Stomach (tissue), 9 donors: ENCODE data around the gene CTNND2. TPM values are rescaled to one million over a fixed set of nuclear protein-coding genes. Genes with fewer than 3 reads are reported as not detected.

Source experiments
- DNase-seq, 2 donors: peaks; one replicate each; pipeline versions ENCODE4 v3.0.0 to v3.0.0-alpha.2; 2013 to 2019
- H3K27ac ChIP-seq, 5 donors: fragments of 200-600 bp in 4 of 5; sonication (generic) in 4 of 5; one replicate each; pipeline ENCODE4 v1.5.1; 2013 to 2019; ENCODE audit warnings: mild to moderate bottlenecking in 1 of 5, moderate library complexity in 1 of 5
- H3K27me3 ChIP-seq, 3 donors: fragments of 200-600 bp; sonication (generic); one replicate each; pipeline ENCODE4 v1.5.1; 2017 to 2019; ENCODE audit warnings: mixed run types in 1 of 3
- H3K36me3 ChIP-seq, 4 donors: fragments of 200-600 bp; sonication (generic); 1 replicate in 3 of 4; 2 replicates in 1 of 4; pipeline ENCODE4 v1.5.1; 2016 to 2019
- H3K4me1 ChIP-seq, 4 donors: fragments of 200-600 bp; sonication (generic); one replicate each; pipeline ENCODE4 v1.5.1; 2016 to 2019
- H3K4me3 ChIP-seq, 4 donors: fragments of 200-600 bp; sonication (generic) in 3 of 4; one replicate each; pipeline ENCODE4 v1.5.1; 2016 to 2019; ENCODE audit warnings: mild to moderate bottlenecking in 1 of 4
- H3K9me3 ChIP-seq, 4 donors: fragments of 200-600 bp; sonication (generic); one replicate each; pipeline ENCODE4 v1.5.1; 2016 to 2019
- CTCF ChIP-seq, 7 experiments: fragments of 450-650 bp in 4 of 7; fragments of 200-600 bp in 3 of 7; sonication (generic) in 3 of 7; IDR thresholded peaks; one replicate each; pipeline ENCODE4 v1.5.1; 2016 to 2019; ENCODE audit warnings: antibody characterized with exemption in 7 of 7, control low read depth in 2 of 7, mild to moderate bottlenecking in 1 of 7
- EP300 ChIP-seq: sonication (generic); formaldehyde crosslinking; IDR thresholded peaks from one replicate; pipeline ENCODE4 v1.6.1; 2017; ENCODE audit warnings: antibody characterized with exemption
- POLR2A ChIP-seq, 4 donors: fragments of 450-650 bp; IDR thresholded peaks; one replicate each; pipeline ENCODE4 v1.6.1; 2016; ENCODE audit warnings: antibody characterized with exemption in 4 of 4, control low read depth in 2 of 4, mild to moderate bottlenecking in 1 of 4, moderate library complexity in 1 of 4
- POLR2AphosphoS5 ChIP-seq, 3 donors: sonication (generic); formaldehyde crosslinking; IDR thresholded peaks; one replicate each; pipeline ENCODE4 v1.6.1; 2016; ENCODE audit warnings: antibody characterized with exemption in 3 of 3
- WGBS, 5 donors: extraction: QIAGEN DNeasy Blood & Tissue Kit in 3 of 5; methylation state at CpG; one replicate each; pipeline versions ENCODE4 v1.1.5 to v1.1.7; 2013 to 2018; 5-methylcytosine and 5-hydroxymethylcytosine counted together
- intact Hi-C: fragments of 100-400 bp; cut with DNase I; formaldehyde crosslinking; loops from one replicate; pipeline ENCODE4 v1.15.1; 2023; ENCODE audit warnings: low total_unique reads
- polyA plus RNA-seq, 3 donors: library from polyadenylated mRNA; stranded (reverse); fragments of 200-250 nt; gene quantifications; one replicate each; pipeline ENCODE4 v1.2.3, GENCODE V29; 2013
- total RNA-seq, 5 donors: library from RNA; depleted of rRNA; stranded (reverse); fragments of >200 nt; gene quantifications; one replicate each; pipeline versions ENCODE4 v1.1.0 to v1.2.3, GENCODE V29; 2014 to 2016
- donor health status: healthy with polysubstance abuse.
- donor health status: Bipolar disorder and iron deficiency.
- donor health status: healthy.

Gene CTNND2
- total and polyA plus RNA-seq, 8 donors: 0.29 to 3.4 (median 2.0) TPM; not detected in 2

GRCh38 chr5:11040345-11040744, 863.9 kb downstream of the CTNND2 start:
- WGBS, 5 donors: 73 to 100% (median 92%) methylated on average over 1 of the region's 1 CpG
- Histone ChIP-seq H3K4me3 (no peak overlapping the region), H3K36me3 (no peaks in the 10 kb centered on the region), H3K27me3 (no peaks in the 10 kb centered on the region), H3K4me1 (no peaks in the 10 kb centered on the region), H3K9me3 (no peaks in the 10 kb centered on the region), H3K27ac (no peak overlapping the region)
- no peak for DNase-seq
- intact Hi-C loops: no loop called here
- TF ChIP-seq EP300: no peak

- Histone ChIP-seq H3K36me3 (no peaks in the 10 kb centered on the region), H3K4me3 (no peak overlapping the region), H3K9me3 (no peaks in the 10 kb centered on the region), H3K4me1 (no peaks in the 10 kb centered on the region), H3K27ac (no peak overlapping the region), H3K27me3 (no peaks in the 10 kb centered on the region)
- WGBS, 5 donors: 64 to 78% (median 71%) methylated on average over 3 of the region's 3 CpGs
- no peak for DNase-seq
- TF ChIP-seq POLR2A (IDR thresholded peaks at IDR 0.05) (no peak), EP300 (no peak), CTCF (IDR thresholded peaks at IDR 0.05) (no peak), POLR2AphosphoS5 (IDR thresholded peaks at IDR 0.05) (no peak)
- intact Hi-C loops: no loop called here
These were observed 865.5 kb downstream of the CTNND2 start for GRCh38 chr5:11038772-11039171.

GRCh38 chr5:11037941-11038340, 866.3 kb downstream of the CTNND2 start:
- no peaks in the 10 kb centered on the region for H3K9me3 ChIP-seq
- no peak overlapping the region for H3K4me3 ChIP-seq
- H3K27ac ChIP-seq: no peak overlapping the region
- no peaks in the 10 kb centered on the region for H3K4me1 ChIP-seq
- 82 to 93% (median 90%) methylated on average over 2 of the region's 2 CpGs for WGBS, 5 donors
- no peak for DNase-seq
- H3K36me3 ChIP-seq: no peaks in the 10 kb centered on the region
- intact Hi-C loops: no loop called here
- H3K27me3 ChIP-seq: no peaks in the 10 kb centered on the region
- TF ChIP-seq CTCF (IDR thresholded peaks at IDR 0.05) (no peak), POLR2AphosphoS5 (IDR thresholded peaks at IDR 0.05) (no peak), EP300 (no peak)

- Histone ChIP-seq H3K4me1 (no peaks in the 10 kb centered on the region), H3K27ac (no peak overlapping the region), H3K4me3 (no peak overlapping the region), H3K27me3 (no peaks in the 10 kb centered on the region), H3K9me3 (no peaks in the 10 kb centered on the region), H3K36me3 (no peaks in the 10 kb centered on the region)
- intact Hi-C loops: no loop called here
- DNase-seq: no peak
- TF ChIP-seq POLR2AphosphoS5 (IDR thresholded peaks at IDR 0.05): no peak
- TF ChIP-seq CTCF (IDR thresholded peaks at IDR 0.05): no peak
- TF ChIP-seq EP300: no peak
- no peak for TF ChIP-seq POLR2A (IDR thresholded peaks at IDR 0.05)
- 77 to 86% (median 83%) methylated on average over 6 of the region's 6 CpGs for WGBS, 5 donors
These were observed 867.2 kb downstream of the CTNND2 start for GRCh38 chr5:11037080-11037479.

GRCh38 chr5:11030671-11031070, 873.6 kb downstream of the CTNND2 start:
- Histone ChIP-seq H3K4me3 (no peak overlapping the region), H3K27me3 (no peaks in the 10 kb centered on the region), H3K36me3 (no peaks in the 10 kb centered on the region), H3K4me1 (no peaks in the 10 kb centered on the region), H3K27ac (no peak overlapping the region), H3K9me3 (peaks cover 0 to 20% (median 8%) of the 10 kb centered on the region in 4 donors)
- no peak for TF ChIP-seq POLR2AphosphoS5 (IDR thresholded peaks at IDR 0.05)
- no peak for TF ChIP-seq EP300
- TF ChIP-seq CTCF (IDR thresholded peaks at IDR 0.05): no peak
- no peak for TF ChIP-seq POLR2A (IDR thresholded peaks at IDR 0.05)
- no peak for DNase-seq
- intact Hi-C loops: no loop called here
